GM12878 (cell line): Measurements from ENCODE around the gene NPAS2. TPM values are rescaled to one million over a fixed set of nuclear protein-coding genes. Genes with fewer than 3 reads are reported as not detected.

Source experiments
- ATAC-seq: fragments of 200-7000 bp; cut with Tn5 transposase; 3 replicates; pipeline ENCODE4 v1.9.1; 2020; ENCODE audit warnings: mild to moderate bottlenecking, moderate library complexity
- BruUV-seq: library from RNA; stranded (reverse); fragments of 400-500 nt; replicated peaks from 2 replicates; lab custom pipeline; 2021; lab: Mats Ljungman, UMichigan
- CTCF ChIA-PET: fragments of 300-600 bp; sonication (Branson Sonifier 250); formaldehyde crosslinking; extraction: SDS; loops from one replicate; lab custom pipeline; 2021; ENCODE audit warnings: inconsistent platforms; lab: Yijun Ruan, JAX
- POLR2A ChIA-PET: fragments of 350-600 bp; formaldehyde crosslinking; extraction: SDS; loops from one replicate; lab custom pipeline; 2021; ENCODE audit warnings: inconsistent platforms; lab: Charles Lee
- RAD21 ChIA-PET: fragments of 300-600 bp; sonication (Branson Sonifier 250); formaldehyde crosslinking; loops from one replicate; lab custom pipeline; 2023; ENCODE audit warnings: antibody characterized with exemption; ENCODE audit not compliant: unreplicated experiment; lab: Charles Lee
- SMC1A ChIA-PET: fragments of 300-600 bp; sonication (Branson Sonifier 250); formaldehyde crosslinking; loops from one replicate; lab custom pipeline; 2023; ENCODE audit not compliant: unreplicated experiment, uncharacterized antibody; lab: Charles Lee
- DNase-seq: peaks from one replicate; pipeline ENCODE4 v3.0.0-alpha.2; 2011; ENCODE audit warnings: low read depth, low spot score
- FAIRE-seq: peaks from 3 replicates; lab custom pipeline; 2011; peaks lifted over from hg19 to GRCh38; lab: Jason Lieb, UNC
- H2AFZ ChIP-seq: 2 replicates; pipeline ENCODE4 v1.6.0; 2011; ENCODE audit warnings: low read depth, low read length, control low read depth; ENCODE audit not compliant: control insufficient read depth
- H3K27ac ChIP-seq: 2 replicates; pipeline ENCODE4 v1.5.1; 2011; ENCODE audit warnings: control low read depth; ENCODE audit not compliant: control insufficient read depth, insufficient read depth
- H3K27me3 ChIP-seq, 2 experiments: replicated peaks in 1 of 2; 2 replicates each; pipeline versions ENCODE4 v1.6.0 to v1.6.1; 2011; ENCODE audit warnings: low read length in 1 of 2; ENCODE audit not compliant: control insufficient read depth in 2 of 2, insufficient read depth in 2 of 2
- H3K36me3 ChIP-seq, 2 experiments: 2 replicates each; pipeline ENCODE4 v1.5.1; 2011; ENCODE audit warnings: low read length in 1 of 2; ENCODE audit not compliant: control insufficient read depth in 2 of 2, insufficient read depth in 2 of 2
- H3K4me1 ChIP-seq: 2 replicates; pipeline ENCODE4 v1.6.1; 2011; ENCODE audit warnings: mild to moderate bottlenecking, low read length, moderate library complexity, mixed read lengths; ENCODE audit not compliant: control insufficient read depth, insufficient read depth
- H3K4me2 ChIP-seq: 2 replicates; pipeline ENCODE4 v1.6.0; 2011; ENCODE audit warnings: control low read depth; ENCODE audit not compliant: control insufficient read depth, insufficient read depth
- H3K4me3 ChIP-seq: fragments of 200-600 bp; sonication (generic); 2 replicates; pipeline ENCODE4 v1.5.1; 2016
- H3K79me2 ChIP-seq: 2 replicates; pipeline ENCODE4 v1.6.0; 2011; ENCODE audit warnings: low read length; ENCODE audit not compliant: control insufficient read depth, insufficient read depth
- H3K9ac ChIP-seq: 2 replicates; pipeline ENCODE4 v1.8.0; 2011; ENCODE audit warnings: low read length, control low read depth, mixed read lengths; ENCODE audit not compliant: control insufficient read depth, insufficient read depth
- H3K9me3 ChIP-seq: replicated peaks from 3 replicates; pipeline ENCODE4 v1.5.1; 2011; ENCODE audit warnings: mild to moderate bottlenecking, low read length; ENCODE audit not compliant: control insufficient read depth, insufficient read depth
- H4K20me1 ChIP-seq: 2 replicates; pipeline ENCODE4 v1.6.0; 2011; ENCODE audit not compliant: control insufficient read depth, insufficient read depth
- CREM ChIP-seq: IDR thresholded peaks from 2 replicates; pipeline ENCODE4 v1.6.1; 2014; ENCODE audit warnings: antibody characterized with exemption, low read depth
- IKZF2 ChIP-seq, 2 experiments: fragments of 450-650 bp; IDR thresholded peaks; 2 replicates each; pipeline ENCODE4 v1.6.1; 2017; ENCODE audit warnings: mild to moderate bottlenecking in 2 of 2, moderate library complexity in 2 of 2
- SIN3A ChIP-seq: IDR thresholded peaks from 2 replicates; pipeline ENCODE4 v1.6.1; 2012; ENCODE audit warnings: low read depth, low read length, improper control_type of control experiment
- SMC3 ChIP-seq: IDR thresholded peaks from 2 replicates; pipeline ENCODE4 v1.6.1; 2011; ENCODE audit warnings: low read length, improper control_type of control experiment, borderline replicate concordance
- TARDBP ChIP-seq: IDR thresholded peaks from 2 replicates; pipeline ENCODE4 v1.6.1; 2016; ENCODE audit warnings: borderline replicate concordance
- YY1 ChIP-seq: IDR thresholded peaks from 2 replicates; pipeline ENCODE4 v1.6.1; 2011; ENCODE audit warnings: low read depth, mild to moderate bottlenecking, low read length
- WGBS: methylation state at CpG from one replicate; pipeline ENCODE4 v1.1.6; 2016; ENCODE audit warnings: low lambda C conversion rate; ENCODE audit not compliant: insufficient replicate concordance, insufficient coverage; ENCODE audit errors: missing lambda C conversion rate; 5-methylcytosine and 5-hydroxymethylcytosine counted together
- in situ Hi-C: fragments of 300-500 bp; cut with MboI; formaldehyde crosslinking; loops from 9 replicates; pipeline ENCODE4 v1.14.3; 2018; ENCODE audit warnings: mixed read lengths
- intact Hi-C: fragments of 100-400 bp; cut with micrococcal nuclease; formaldehyde crosslinking; loops from one replicate; pipeline ENCODE4 v1.14.2; 2022; ENCODE audit not compliant: unreplicated experiment
- polyA plus RNA-seq, 11 experiments: library from polyadenylated mRNA; depleted of rRNA in 4 of 11; unstranded in 6 of 11; stranded (reverse) in 5 of 11; fragments of >200 nt; fragmentation: Nextera tagmentation in 4 of 11; fragmentation: Illumina TruSeq in 1 of 11; extraction: Ambion mirVana in 4 of 11; extraction: Trizol in 1 of 11; gene quantifications; 1 replicate in 1 of 11; 2 replicates in 10 of 11; pipeline versions ENCODE4 v1.2.1 to v1.2.3, GENCODE V29; 2011 to 2016; ENCODE audit warnings: inconsistent platforms in 2 of 11, missing spikeins in 2 of 11, low read depth in 1 of 11
- total RNA-seq, 4 experiments: library from RNA; depleted of rRNA in 3 of 4; stranded (reverse); fragments of >200 nt in 3 of 4; fragmentation: Illumina TruSeq in 1 of 4; extraction: Trizol in 1 of 4; gene quantifications; 2 replicates each; pipeline versions ENCODE4 v1.2.1 to v1.2.3, GENCODE V29; 2013 to 2021
- TF ChIP-seq, protein P1 (sequence below): fragments of 450-650 bp; IDR thresholded peaks from 2 replicates; pipeline ENCODE4 v1.6.1; 2016; ENCODE audit warnings: mild to moderate bottlenecking
- TF ChIP-seq, protein P2 (sequence below): fragments of 450-650 bp; formaldehyde crosslinking; IDR thresholded peaks from 2 replicates; pipeline ENCODE4 v1.4.0; 2020; ENCODE audit warnings: mild to moderate bottlenecking, moderate library complexity

Gene NPAS2
- total and polyA plus RNA-seq, 10 of the 15 experiments (the other 5 are each of a cell fraction or from before 2014, with no cell fraction given) = 0.08 TPM; not detected in 9

DNA sequence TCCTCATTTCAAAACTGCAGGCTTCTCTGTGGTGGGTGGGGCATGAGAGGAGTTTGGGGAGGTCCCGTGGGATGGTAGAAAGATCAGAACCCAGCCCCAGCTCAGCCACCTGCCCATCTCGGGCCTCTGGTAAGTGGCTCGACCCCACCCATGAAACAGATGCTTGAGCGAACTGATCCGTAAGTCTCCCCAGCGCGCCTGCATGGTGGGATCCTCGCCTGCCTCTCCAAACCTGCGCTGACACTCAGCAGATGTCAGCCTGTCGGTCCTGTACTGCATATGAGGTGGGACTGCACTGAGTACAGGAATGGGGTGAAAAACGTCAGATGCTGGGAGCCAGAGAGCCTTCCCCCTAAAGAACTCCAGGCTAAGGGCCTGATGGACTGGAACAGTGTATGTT lies 166.2 kb downstream of the NPAS2 start:
- H3K27ac ChIP-seq = no peak overlapping the region
- ATAC-seq (no peak), DNase-seq (no peak)
- H3K4me3 ChIP-seq = no peak overlapping the region
- WGBS = 35% methylated on average over 11 of the region's 11 CpGs
- intact Hi-C loops (loop anchor here (5.0 kb wide), 1 partner anchor 724 kb away; no protein-coding TSS in a partner anchor), in situ Hi-C loops (loop anchor here (10.0 kb wide), 3 partner anchors 251 to 721 kb away; no protein-coding TSS in a partner anchor)
- H3K9ac ChIP-seq = no peak overlapping the region
- POLR2A ChIA-PET = no interaction called here
- no peaks in the 10 kb centered on the region for H4K20me1 ChIP-seq
- no peaks in the 10 kb centered on the region; a peak in 1 of 4 replicates for H3K27me3 ChIP-seq
- RAD21 ChIA-PET = no interaction called here
- no peaks in the 10 kb centered on the region for H3K9me3 ChIP-seq
- SMC1A ChIA-PET = interaction anchor here (0.9 to 1.2 kb wide), 4 partner anchors 9 to 369 kb away, joined by 3 to 4 read pairs (median 4); no protein-coding TSS in a partner anchor
- BruUV-seq = no TSS peak
- TF ChIP-seq SMC3 (no peak), YY1 (no peak), CREM (no peak), IKZF2 (IDR thresholded peaks at IDR 0.05) (no peak), TARDBP (no peak), SIN3A (no peak)
- TF ChIP-seq, protein P1, sequence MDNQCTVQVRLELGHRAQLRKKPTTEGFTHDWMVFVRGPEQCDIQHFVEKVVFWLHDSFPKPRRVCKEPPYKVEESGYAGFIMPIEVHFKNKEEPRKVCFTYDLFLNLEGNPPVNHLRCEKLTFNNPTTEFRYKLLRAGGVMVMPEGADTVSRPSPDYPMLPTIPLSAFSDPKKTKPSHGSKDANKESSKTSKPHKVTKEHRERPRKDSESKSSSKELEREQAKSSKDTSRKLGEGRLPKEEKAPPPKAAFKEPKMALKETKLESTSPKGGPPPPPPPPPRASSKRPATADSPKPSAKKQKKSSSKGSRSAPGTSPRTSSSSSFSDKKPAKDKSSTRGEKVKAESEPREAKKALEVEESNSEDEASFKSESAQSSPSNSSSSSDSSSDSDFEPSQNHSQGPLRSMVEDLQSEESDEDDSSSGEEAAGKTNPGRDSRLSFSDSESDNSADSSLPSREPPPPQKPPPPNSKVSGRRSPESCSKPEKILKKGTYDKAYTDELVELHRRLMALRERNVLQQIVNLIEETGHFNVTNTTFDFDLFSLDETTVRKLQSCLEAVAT = no peak
- TF ChIP-seq, protein P2, sequence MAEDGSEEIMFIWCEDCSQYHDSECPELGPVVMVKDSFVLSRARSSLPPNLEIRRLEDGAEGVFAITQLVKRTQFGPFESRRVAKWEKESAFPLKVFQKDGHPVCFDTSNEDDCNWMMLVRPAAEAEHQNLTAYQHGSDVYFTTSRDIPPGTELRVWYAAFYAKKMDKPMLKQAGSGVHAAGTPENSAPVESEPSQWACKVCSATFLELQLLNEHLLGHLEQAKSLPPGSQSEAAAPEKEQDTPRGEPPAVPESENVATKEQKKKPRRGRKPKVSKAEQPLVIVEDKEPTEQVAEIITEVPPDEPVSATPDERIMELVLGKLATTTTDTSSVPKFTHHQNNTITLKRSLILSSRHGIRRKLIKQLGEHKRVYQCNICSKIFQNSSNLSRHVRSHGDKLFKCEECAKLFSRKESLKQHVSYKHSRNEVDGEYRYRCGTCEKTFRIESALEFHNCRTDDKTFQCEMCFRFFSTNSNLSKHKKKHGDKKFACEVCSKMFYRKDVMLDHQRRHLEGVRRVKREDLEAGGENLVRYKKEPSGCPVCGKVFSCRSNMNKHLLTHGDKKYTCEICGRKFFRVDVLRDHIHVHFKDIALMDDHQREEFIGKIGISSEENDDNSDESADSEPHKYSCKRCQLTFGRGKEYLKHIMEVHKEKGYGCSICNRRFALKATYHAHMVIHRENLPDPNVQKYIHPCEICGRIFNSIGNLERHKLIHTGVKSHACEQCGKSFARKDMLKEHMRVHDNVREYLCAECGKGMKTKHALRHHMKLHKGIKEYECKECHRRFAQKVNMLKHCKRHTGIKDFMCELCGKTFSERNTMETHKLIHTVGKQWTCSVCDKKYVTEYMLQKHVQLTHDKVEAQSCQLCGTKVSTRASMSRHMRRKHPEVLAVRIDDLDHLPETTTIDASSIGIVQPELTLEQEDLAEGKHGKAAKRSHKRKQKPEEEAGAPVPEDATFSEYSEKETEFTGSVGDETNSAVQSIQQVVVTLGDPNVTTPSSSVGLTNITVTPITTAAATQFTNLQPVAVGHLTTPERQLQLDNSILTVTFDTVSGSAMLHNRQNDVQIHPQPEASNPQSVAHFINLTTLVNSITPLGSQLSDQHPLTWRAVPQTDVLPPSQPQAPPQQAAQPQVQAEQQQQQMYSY (CRISPR knock-in tag) = no peak
- TF ChIP-seq, all 136 proteins: peak for 0
- H3K79me2 ChIP-seq = no peaks in the 10 kb centered on the region
- CTCF ChIA-PET = interaction anchor here (0.7 to 6.5 kb wide), 6 partner anchors 9 to 724 kb away, joined by 3 to 73 read pairs (median 5); no protein-coding TSS in a partner anchor
- no peak overlapping the region for H2AFZ ChIP-seq
- no peak for FAIRE-seq
- H3K4me2 ChIP-seq = no peak overlapping the region
- H3K4me1 ChIP-seq = no peaks in the 10 kb centered on the region
- no peaks in the 10 kb centered on the region for H3K36me3 ChIP-seq
